B cell (primary cell): Measurements from ENCODE around the gene TGDS. TPM values are rescaled to one million over a fixed set of nuclear protein-coding genes. Genes with fewer than 3 reads are reported as not detected.

ENCODE experiments used
- ATAC-seq: fragments of 200-7000 bp; cut with Tn5 transposase; one replicate; pipeline ENCODE4 v1.10.0; 2021; ENCODE audit warnings: low read depth, mild to moderate bottlenecking, moderate number of reproducible peaks, moderate library complexity
- CTCF ChIA-PET: fragments of 350-600 bp; sonication (Branson Sonifier 250); formaldehyde crosslinking; loops from one replicate; lab custom pipeline; 2021; ENCODE audit warnings: antibody characterized with exemption, inconsistent platforms; lab: Charles Lee
- POLR2A ChIA-PET: fragments of 350-600 bp; sonication (Branson Sonifier 250); formaldehyde crosslinking; loops from one replicate; lab custom pipeline; 2021; ENCODE audit warnings: antibody characterized with exemption; lab: Charles Lee
- DNase-seq: peaks from one replicate; pipeline ENCODE4 v3.0.0; 2013
- H2AFZ ChIP-seq: 2 replicates; pipeline ENCODE4 v1.6.1; 2012; ENCODE audit warnings: mild to moderate bottlenecking, low read depth, low read length; ENCODE audit not compliant: insufficient read depth, poor library complexity, severe bottlenecking
- H3K27ac ChIP-seq, 2 donors: 1 replicate in 1 of 2; 2 replicates in 1 of 2; pipeline ENCODE4 v1.5.1; 2012 to 2013; ENCODE audit warnings: low read length in 2 of 2, mild to moderate bottlenecking in 2 of 2, moderate library complexity in 1 of 2
- H3K27me3 ChIP-seq, 4 experiments: fragments of 200-600 bp in 1 of 4; sonication (generic) in 1 of 4; replicated peaks in 1 of 4; 1 replicate in 2 of 4; 2 replicates in 2 of 4; pipeline versions ENCODE4 v1.6.1 to v1.7.0; 2013 to 2016; ENCODE audit warnings: low read length in 3 of 4, mild to moderate bottlenecking in 2 of 4, mixed read lengths in 1 of 4, moderate library complexity in 1 of 4; ENCODE audit not compliant: insufficient read depth in 4 of 4, control insufficient read depth in 3 of 4; ENCODE audit errors: control extremely low read depth in 1 of 4
- H3K36me3 ChIP-seq, 2 experiments: replicated peaks in 1 of 2; 1 replicate in 1 of 2; 2 replicates in 1 of 2; pipeline versions ENCODE4 v1.6.1 to v1.7.1; 2013; ENCODE audit warnings: low read length in 1 of 2; ENCODE audit not compliant: insufficient read depth in 2 of 2, control insufficient read depth in 1 of 2; ENCODE audit errors: control extremely low read depth in 1 of 2, extremely low read depth in 1 of 2
- H3K4me1 ChIP-seq, 2 donors: fragments of 200-600 bp in 1 of 2; sonication (generic) in 1 of 2; 1 replicate in 1 of 2; 2 replicates in 1 of 2; pipeline versions ENCODE4 v1.5.1 to v1.6.1; 2013 to 2017; ENCODE audit warnings: low read length in 2 of 2; ENCODE audit not compliant: control insufficient read depth in 2 of 2, insufficient read depth in 2 of 2
- H3K4me2 ChIP-seq: replicated peaks from 2 replicates; pipeline ENCODE3; 2012; ENCODE audit warnings: mild to moderate bottlenecking, low read depth, low read length; ENCODE audit not compliant: poor library complexity, severe bottlenecking
- H3K4me3 ChIP-seq, 5 experiments: fragments of 200-600 bp in 1 of 5; sonication (generic) in 1 of 5; 1 replicate in 3 of 5; 2 replicates in 2 of 5; pipeline versions ENCODE4 v1.5.1 to v1.7.0; 2011 to 2016; ENCODE audit warnings: low read length in 4 of 5, mild to moderate bottlenecking in 4 of 5, low read depth in 2 of 5, control low read depth in 1 of 5, moderate library complexity in 1 of 5; ENCODE audit not compliant: insufficient read depth in 1 of 5; ENCODE audit errors: control extremely low read depth in 1 of 5, extremely low read depth in 1 of 5
- H3K79me2 ChIP-seq: fragments of 200-600 bp; sonication (generic); one replicate; pipeline ENCODE4 v1.6.0; 2016; ENCODE audit warnings: low read length; ENCODE audit not compliant: control insufficient read depth, insufficient read depth
- H3K9ac ChIP-seq: fragments of 200-600 bp; sonication (generic); 2 replicates; pipeline ENCODE4 v1.6.1; 2017; ENCODE audit warnings: mild to moderate bottlenecking, low read length, moderate library complexity
- H3K9me3 ChIP-seq, 3 donors: one replicate each; pipeline versions ENCODE4 v1.6.1 to v1.7.1; 2013; ENCODE audit warnings: low read length in 2 of 3; ENCODE audit not compliant: control insufficient read depth in 2 of 3, insufficient read depth in 1 of 3; ENCODE audit errors: control extremely low read depth in 1 of 3
- H4K20me1 ChIP-seq: 2 replicates; pipeline ENCODE4 v1.6.0; 2012; ENCODE audit warnings: mild to moderate bottlenecking, low read length; ENCODE audit not compliant: insufficient read depth, control insufficient read depth, poor library complexity, severe bottlenecking
- H3K27ac Mint-ChIP-seq: one replicate; pipeline ENCODE4 v1.8.0; 2021; ENCODE audit warnings: mixed read lengths
- H3K27me3 Mint-ChIP-seq: one replicate; pipeline ENCODE4 v1.8.0; 2021; ENCODE audit warnings: mixed read lengths
- H3K4me1 Mint-ChIP-seq: one replicate; pipeline ENCODE4 v1.8.0; 2021; ENCODE audit warnings: mixed read lengths
- H3K4me3 Mint-ChIP-seq: one replicate; pipeline ENCODE4 v1.8.0; 2021; ENCODE audit warnings: mixed read lengths
- H3K9me3 Mint-ChIP-seq: one replicate; pipeline ENCODE4 v1.8.0; 2022; ENCODE audit warnings: mixed read lengths; ENCODE audit not compliant: insufficient read depth
- CTCF ChIP-seq: fragments of 200-600 bp; IDR thresholded peaks from one replicate; pipeline ENCODE4 v1.8.0; 2022; ENCODE audit warnings: antibody characterized with exemption, mild to moderate bottlenecking
- EZH2 ChIP-seq: IDR thresholded peaks from 2 replicates; pipeline ENCODE4 v1.6.1; 2012; ENCODE audit warnings: borderline replicate concordance, low read depth, mild to moderate bottlenecking, moderate library complexity, low read length; ENCODE audit not compliant: insufficient read depth, poor library complexity, severe bottlenecking
- WGBS: methylation state at CpG from one replicate; pipeline ENCODE4 v1.1.5; 2013; ENCODE audit warnings: missing lambda C conversion rate; ENCODE audit not compliant: insufficient coverage; 5-methylcytosine and 5-hydroxymethylcytosine counted together
- intact Hi-C: fragments of 100-400 bp; cut with micrococcal nuclease; formaldehyde crosslinking; loops from one replicate; pipeline ENCODE4 v1.10.0; 2022
- polyA plus RNA-seq: library from polyadenylated mRNA; depleted of rRNA; stranded (reverse); fragments of >200 nt; gene quantifications from 2 replicates; pipeline ENCODE4 v1.2.3, GENCODE V29; 2012
- total RNA-seq, 2 donors: library from RNA; stranded (reverse); fragments of 120-200 nt in 1 of 2; gene quantifications; 1 replicate in 1 of 2; 2 replicates in 1 of 2; pipeline versions ENCODE4 v1.2.3 to v1.2.4, GENCODE V29; 2013 to 2022

The TGDS gene
- total and polyA plus RNA-seq, 2 donors (not counting 1 experiment from before 2014, with no cell fraction given) = 11.7 to 14.7 TPM

- no peak overlapping the region for H3K9ac ChIP-seq
- ChIA-PET CTCF (interaction anchor here (1.5 kb wide), 1 partner anchor 29 kb away, joined by 7 read pairs; no protein-coding TSS in a partner anchor), POLR2A (no interaction called here)
- H3K4me2 ChIP-seq = no peak overlapping the region
- Mint-ChIP-seq H3K9me3 (no peaks in the 10 kb centered on the region), H3K27me3 (no peaks in the 10 kb centered on the region), H3K4me1 (peaks cover 6% of the 10 kb centered on the region), H3K4me3 (no peak overlapping the region), H3K27ac (no peak overlapping the region)
- H3K36me3 ChIP-seq = peaks cover 11 to 32% of the 10 kb centered on the region in 2 experiments
- no peaks in the 10 kb centered on the region for H3K27me3 ChIP-seq
- intact Hi-C loops = no loop called here
- no peaks in the 10 kb centered on the region for H3K9me3 ChIP-seq
- ATAC-seq (no peak), DNase-seq (no peak)
- H3K4me1 ChIP-seq = peaks cover 0 to under 1% of the 10 kb centered on the region in 2 donors
- no peak overlapping the region for H3K27ac ChIP-seq
- no CpG with 5 or more reads among the region's 4 CpGs for WGBS
- no peak overlapping the region for H2AFZ ChIP-seq
- peaks cover 20% of the 10 kb centered on the region for H3K79me2 ChIP-seq
- no peak overlapping the region for H3K4me3 ChIP-seq
- TF ChIP-seq EZH2 (no peak), CTCF (no peak)
- peaks cover 8% of the 10 kb centered on the region for H4K20me1 ChIP-seq
Measured at GRCh38 chr13:94588541-94588940, 7.4 kb downstream of the TGDS start.

GRCh38 chr13:94586371-94586770 is 9.6 kb downstream of the TGDS start:
- Histone ChIP-seq H3K9me3 (no peaks in the 10 kb centered on the region), H3K4me1 (no peaks in the 10 kb centered on the region), H3K27ac (no peak overlapping the region), H3K4me2 (no peak overlapping the region), H2AFZ (no peak overlapping the region), H3K27me3 (no peaks in the 10 kb centered on the region), H3K4me3 (no peak overlapping the region), H4K20me1 (peaks cover 10% of the 10 kb centered on the region), H3K79me2 (peaks cover 8% of the 10 kb centered on the region), H3K36me3 (peaks cover 5 to 41% of the 10 kb centered on the region in 2 experiments), H3K9ac (no peak overlapping the region)
- Mint-ChIP-seq H3K27me3 (no peaks in the 10 kb centered on the region), H3K27ac (no peak overlapping the region), H3K9me3 (no peaks in the 10 kb centered on the region), H3K4me1 (peaks cover 6% of the 10 kb centered on the region), H3K4me3 (no peak overlapping the region)
- WGBS = 100% methylated on average over 1 of the region's 7 CpGs
- ATAC-seq = no peak
- CTCF ChIA-PET = interaction anchor here (1.0 kb wide), 1 partner anchor 20 kb away, joined by 5 read pairs; no protein-coding TSS in a partner anchor
- DNase-seq = no peak
- intact Hi-C loops = no loop called here
- POLR2A ChIA-PET = interaction anchor here (0.7 kb wide), 1 partner anchor 42 kb away, joined by 8 read pairs; no protein-coding TSS in a partner anchor
- TF ChIP-seq EZH2 (no peak), CTCF (no peak)
